Small intestine (tissue), 7 donors: ENCODE measurements around the gene SLC5A10. TPM values are rescaled to one million over a fixed set of nuclear protein-coding genes. Genes with fewer than 3 reads are reported as not detected.
"Not testable (repeated sequence)": the region's sequence is repeated elsewhere in the genome, so short reads cannot be mapped to it uniquely, and the experiment has no call there.

ENCODE experiments used
- DNase-seq, 2 donors: peaks; one replicate each; pipeline versions ENCODE4 v3.0.0 to v3.0.0-alpha.2; 2013
- FAIRE-seq: peaks from 2 replicates; lab custom pipeline; 2012; peaks lifted over from hg19 to GRCh38; lab: Jason Lieb, UNC
- H3K27ac ChIP-seq, 3 donors: one replicate each; pipeline ENCODE4 v1.5.1; 2013; ENCODE audit warnings: low read length in 2 of 3, mild to moderate bottlenecking in 2 of 3, control low read depth in 1 of 3, inconsistent platforms in 1 of 3, low read depth in 1 of 3, moderate library complexity in 1 of 3
- H3K27me3 ChIP-seq, 3 donors: one replicate each; pipeline ENCODE4 v1.6.1; 2013; ENCODE audit warnings: low read length in 3 of 3, inconsistent platforms in 1 of 3; ENCODE audit not compliant: control insufficient read depth in 3 of 3, insufficient read depth in 3 of 3
- H3K36me3 ChIP-seq, 3 donors: one replicate each; pipeline ENCODE4 v1.6.1; 2013; ENCODE audit warnings: low read length in 3 of 3, inconsistent platforms in 1 of 3, low read depth in 1 of 3, mild to moderate bottlenecking in 1 of 3, moderate library complexity in 1 of 3; ENCODE audit not compliant: control insufficient read depth in 3 of 3, insufficient read depth in 2 of 3
- H3K4me1 ChIP-seq, 3 donors: one replicate each; pipeline ENCODE4 v1.6.1; 2013; ENCODE audit warnings: low read length in 2 of 3, inconsistent platforms in 1 of 3, low read depth in 1 of 3, mild to moderate bottlenecking in 1 of 3, moderate library complexity in 1 of 3; ENCODE audit not compliant: control insufficient read depth in 3 of 3, insufficient read depth in 2 of 3
- H3K4me3 ChIP-seq, 3 donors: one replicate each; pipeline ENCODE4 v1.5.1; 2013; ENCODE audit warnings: low read length in 3 of 3, control low read depth in 1 of 3, inconsistent platforms in 1 of 3, low read depth in 1 of 3, mild to moderate bottlenecking in 1 of 3, moderate library complexity in 1 of 3
- H3K9me3 ChIP-seq, 2 donors: one replicate each; pipeline ENCODE4 v1.6.1; 2013; ENCODE audit warnings: low read depth in 1 of 2, low read length in 1 of 2; ENCODE audit not compliant: control insufficient read depth in 2 of 2, insufficient read depth in 1 of 2
- WGBS, 3 donors: extraction: QIAGEN DNeasy Blood & Tissue Kit; methylation state at CpG; one replicate each; pipeline ENCODE4 v1.1.7; 2013; 5-methylcytosine and 5-hydroxymethylcytosine counted together
- polyA plus RNA-seq, 4 donors: library from polyadenylated mRNA; stranded (reverse) in 3 of 4; unstranded in 1 of 4; fragments of 200-250 nt in 3 of 4; fragments of 120-200 nt in 1 of 4; gene quantifications; one replicate each; pipeline versions ENCODE4 v1.2.1 to v1.2.3, GENCODE V29; 2013
- donor health status: healthy with polysubstance abuse.
- donor health status: control.
- donor health status: control.
- donor health status: Bipolar disorder and iron deficiency.
- donor health status: healthy.

SLC5A10 gene
- polyA plus RNA-seq, 4 donors: 0.09 to 0.27 (median 0.22) TPM; not detected in 1

DNA sequence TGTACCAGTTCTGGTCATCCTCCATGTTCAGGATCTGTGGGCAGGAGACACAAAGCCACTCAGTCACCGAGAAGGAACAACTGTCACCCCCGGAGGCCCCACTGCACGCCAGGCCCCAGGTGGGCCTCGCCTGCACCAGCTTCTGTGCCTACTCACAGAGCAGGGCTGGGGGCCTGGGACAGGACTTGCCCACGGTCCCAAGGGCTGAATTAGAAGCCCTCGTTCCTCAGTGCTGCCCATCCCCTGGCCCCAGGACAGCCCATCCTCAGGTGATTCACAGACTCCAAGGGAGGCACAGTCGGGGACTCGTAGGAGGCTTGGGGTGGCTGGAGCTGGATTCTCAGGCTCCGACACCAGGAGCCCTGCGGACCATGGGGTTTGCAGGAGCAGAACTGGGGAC, 89.9 kb downstream of the SLC5A10 start:
- WGBS, 3 donors: 71 to 100% (median 87%) methylated on average over 1 to 4 of the region's 10 CpGs
- not testable (repeated sequence) for H3K36me3 ChIP-seq, H3K27ac ChIP-seq, H3K27me3 ChIP-seq, FAIRE-seq, H3K9me3 ChIP-seq, DNase-seq, H3K4me3 ChIP-seq, H3K4me1 ChIP-seq

DNA sequence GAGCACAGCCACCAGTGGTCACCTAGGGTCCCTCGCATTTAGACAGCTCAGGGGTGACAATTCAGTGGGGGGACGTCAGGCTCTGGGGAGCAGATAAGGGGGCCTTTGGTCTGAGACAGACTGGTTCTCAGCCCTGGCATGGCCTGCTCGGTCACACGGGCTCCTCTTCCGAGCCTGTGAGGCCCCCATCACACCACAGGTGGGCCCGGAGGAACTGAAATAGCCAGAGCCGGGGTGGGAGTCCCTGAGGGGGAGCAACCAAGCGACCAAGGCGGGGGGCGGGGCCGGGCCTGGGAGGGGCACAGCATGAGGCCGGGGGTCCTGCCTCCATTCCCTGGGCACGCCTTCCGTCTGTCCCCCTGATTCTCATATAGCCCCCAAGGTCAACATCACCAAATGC, 90.4 kb downstream of the SLC5A10 start:
- not testable (repeated sequence) for DNase-seq, H3K4me3 ChIP-seq, H3K9me3 ChIP-seq, H3K36me3 ChIP-seq, H3K4me1 ChIP-seq, FAIRE-seq, H3K27ac ChIP-seq, H3K27me3 ChIP-seq
- no CpG with 5 or more reads among the region's 14 CpGs for WGBS, 3 donors

DNA sequence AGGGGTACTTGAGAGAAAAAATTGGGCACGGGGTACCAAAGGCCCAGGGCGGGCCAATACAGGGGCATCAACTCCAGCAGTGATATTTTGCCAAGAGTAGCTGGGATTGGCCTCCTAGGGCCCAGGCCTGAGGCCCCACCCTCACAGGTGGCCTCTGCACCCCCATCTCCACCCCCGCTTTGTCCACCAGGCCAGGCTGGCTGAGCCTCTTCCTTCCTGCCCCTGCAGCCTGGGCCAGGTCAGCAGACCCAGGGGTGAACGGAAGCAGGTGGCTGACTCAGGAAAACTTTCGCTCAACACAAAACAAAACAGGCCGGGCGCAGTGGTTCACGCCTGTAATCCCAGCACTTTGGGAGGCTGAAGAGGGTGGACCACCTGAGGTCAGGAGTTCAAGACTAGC, 91.1 kb downstream of the SLC5A10 start:
- not testable (repeated sequence) for FAIRE-seq

DNA sequence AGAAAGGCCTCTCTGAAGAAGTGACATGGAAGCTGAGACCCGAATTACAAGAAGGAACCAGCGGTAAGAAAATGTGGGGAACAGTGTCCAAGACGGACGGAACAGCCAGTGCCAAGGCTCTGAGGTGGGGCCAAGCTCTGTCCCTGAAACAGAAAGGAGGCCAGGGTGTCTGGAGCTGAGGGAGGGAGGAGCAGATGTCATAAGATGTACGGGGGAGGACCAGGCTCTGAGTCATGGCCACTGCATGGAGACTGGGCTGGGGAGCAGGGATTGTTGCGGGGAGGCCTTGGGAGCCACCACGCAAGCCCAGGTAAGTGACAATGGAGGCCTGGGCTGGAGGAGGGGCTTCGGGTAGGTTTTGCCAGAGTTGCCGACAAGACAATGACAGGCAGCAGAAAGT, 92.7 kb downstream of the SLC5A10 start:
- not testable (repeated sequence) for H3K27ac ChIP-seq, H3K36me3 ChIP-seq, FAIRE-seq, H3K4me1 ChIP-seq, H3K4me3 ChIP-seq, H3K9me3 ChIP-seq, DNase-seq, H3K27me3 ChIP-seq
- no CpG with 5 or more reads among the region's 9 CpGs for WGBS, 3 donors

More for the DNA sequence above, 91.1 kb downstream of the SLC5A10 start:
- H3K4me1 ChIP-seq, DNase-seq, H3K9me3 ChIP-seq, H3K36me3 ChIP-seq, H3K27me3 ChIP-seq, H3K4me3 ChIP-seq, H3K27ac ChIP-seq: not testable (repeated sequence)
- no CpG with 5 or more reads among the region's 8 CpGs for WGBS, 3 donors

DNA sequence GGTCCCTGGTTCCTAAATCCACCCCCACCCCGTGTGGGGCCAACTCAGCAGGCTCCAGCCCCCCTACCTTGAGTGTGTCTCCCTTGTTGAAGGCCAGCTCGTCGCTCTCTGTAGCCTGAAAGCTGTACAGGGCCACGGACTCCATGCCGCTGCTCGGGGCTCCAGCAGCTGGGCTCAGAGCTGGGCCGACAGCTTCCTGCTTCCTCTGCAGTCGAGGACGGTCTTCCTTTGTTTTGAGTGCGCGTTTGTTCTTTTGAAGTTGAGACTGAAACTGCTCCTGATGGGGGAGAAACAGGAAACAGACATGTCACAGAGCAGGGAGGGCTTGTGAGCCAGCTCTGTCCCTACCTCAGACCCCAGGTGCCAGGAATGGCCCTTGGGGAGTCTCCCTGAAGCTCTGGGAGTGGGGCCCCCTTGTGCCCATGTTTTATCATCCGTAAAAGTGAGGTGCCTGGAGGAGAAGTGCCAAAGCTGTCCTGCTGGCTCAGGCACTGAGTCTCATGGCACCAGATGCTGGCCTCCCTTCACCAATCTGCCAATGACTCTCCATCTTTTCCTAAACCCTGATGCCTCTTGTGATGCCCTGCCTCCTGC, 94.9 kb downstream of the SLC5A10 start, which contains the start of gene GRAP:
Gene GRAP, minus strand, starts transcription at position 176 of the 594 bp plus-strand sequence. Its CDS starts 31 bp downstream, at position 145.
- DNase-seq, H3K27me3 ChIP-seq, H3K27ac ChIP-seq, H3K4me3 ChIP-seq, H3K4me1 ChIP-seq, H3K36me3 ChIP-seq, FAIRE-seq, H3K9me3 ChIP-seq: not testable (repeated sequence)
- WGBS, 3 donors: no CpG with 5 or more reads among the region's 12 CpGs

DNA sequence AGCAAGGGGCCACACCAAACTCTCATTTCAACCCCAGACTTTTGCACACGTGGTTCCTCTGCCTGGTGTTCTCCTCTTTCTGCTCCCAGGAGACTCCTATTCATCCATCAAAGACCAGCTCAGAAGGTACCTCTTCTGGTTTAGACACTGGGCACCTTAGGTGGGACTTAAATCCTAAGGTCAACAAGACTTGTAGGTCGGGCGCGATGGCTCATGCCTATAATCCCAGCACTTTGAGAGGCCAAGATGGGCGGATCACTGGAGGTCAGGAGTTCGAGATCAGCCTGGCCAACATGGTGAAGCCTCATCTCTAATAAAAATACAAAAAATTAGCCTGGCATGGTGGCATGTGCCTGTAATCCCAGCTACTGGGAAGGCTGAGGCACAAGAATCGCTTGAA, 95.5 kb downstream of the SLC5A10 start:
- H3K27me3 ChIP-seq, DNase-seq, FAIRE-seq: not testable (repeated sequence)

DNA sequence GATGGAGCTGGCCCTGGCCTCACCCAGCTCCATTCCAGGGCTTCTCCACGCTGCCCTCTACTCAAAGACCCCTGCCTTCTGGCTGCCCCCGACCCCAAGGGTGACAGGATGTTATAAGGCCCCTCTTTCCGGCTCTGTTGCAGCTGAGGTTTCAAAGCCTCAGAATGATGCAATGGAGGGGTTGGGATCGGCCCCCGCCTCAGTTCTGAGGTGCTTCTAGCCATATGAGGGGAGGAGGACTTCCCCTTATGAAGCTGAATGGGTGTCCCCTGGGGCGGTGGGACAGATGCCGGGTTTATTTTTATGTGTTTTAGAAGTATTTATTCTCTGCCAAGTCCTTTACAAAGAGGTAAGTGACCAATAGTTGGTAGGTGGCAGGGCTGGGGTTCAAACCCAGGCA, 96.9 kb downstream of the SLC5A10 start:
- not testable (repeated sequence) for H3K27me3 ChIP-seq, H3K4me1 ChIP-seq, H3K36me3 ChIP-seq, H3K4me3 ChIP-seq, FAIRE-seq, H3K9me3 ChIP-seq, H3K27ac ChIP-seq, DNase-seq
- WGBS, 3 donors: 67 to 75% (median 73%) methylated on average over 1 to 4 of the region's 7 CpGs

More for the DNA sequence above, 95.5 kb downstream of the SLC5A10 start:
- H3K9me3 ChIP-seq, H3K4me3 ChIP-seq, H3K4me1 ChIP-seq, H3K27ac ChIP-seq, H3K36me3 ChIP-seq: not testable (repeated sequence)
- WGBS, 3 donors: 92 to 94% (median 93%) methylated on average over 5 of the region's 7 CpGs

DNA sequence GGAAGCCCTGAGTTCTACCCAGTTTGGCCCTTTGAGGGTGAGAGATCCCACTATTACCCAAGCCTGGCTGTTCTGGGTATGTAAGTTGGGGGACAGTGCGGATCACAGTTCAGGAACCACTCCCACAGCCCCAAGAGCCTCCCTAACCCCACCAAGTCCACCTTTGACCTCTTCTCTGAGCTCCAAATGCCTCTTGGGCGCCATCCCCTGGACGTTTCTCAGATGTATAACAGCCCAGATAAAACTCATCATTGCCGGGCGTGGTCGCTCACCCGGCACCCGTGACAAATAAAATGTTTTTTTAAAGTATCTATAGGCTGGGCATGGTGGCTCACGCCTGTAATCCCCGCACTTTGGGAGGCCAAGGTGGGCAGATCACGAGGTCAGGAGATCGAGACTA, 103.5 kb downstream of the SLC5A10 start:
- FAIRE-seq, H3K9me3 ChIP-seq, H3K27me3 ChIP-seq, H3K4me3 ChIP-seq, DNase-seq, H3K27ac ChIP-seq, H3K4me1 ChIP-seq, H3K36me3 ChIP-seq: not testable (repeated sequence)
- WGBS, 3 donors: no CpG with 5 or more reads among the region's 12 CpGs
